OCI-LY1 (cell line): ENCODE data around the gene DCAF7.

Source experiments
- H2AFZ ChIP-seq: fragments of 200-600 bp; sonication (generic), shearing (Covaris generic); 2 replicates; pipeline ENCODE4 v1.6.0; 2014; ENCODE audit warnings: antibody characterized with exemption, mild to moderate bottlenecking, low read length
- H3F3A ChIP-seq: fragments of 200-600 bp; sonication (generic), shearing (Covaris generic); 2 replicates; pipeline ENCODE4 v1.6.0; 2014; ENCODE audit warnings: mild to moderate bottlenecking, antibody characterized with exemption, low read length, moderate library complexity; ENCODE audit not compliant: insufficient read depth
- H3K27ac ChIP-seq: fragments of 200-600 bp; sonication (generic); 2 replicates; pipeline ENCODE4 v1.5.1; 2014; ENCODE audit warnings: low read length, mixed run types, mild to moderate bottlenecking, low read depth; ENCODE audit not compliant: poor library complexity, severe bottlenecking
- H3K27me3 ChIP-seq: fragments of 200-600 bp; sonication (generic); 2 replicates; pipeline ENCODE4 v1.6.0; 2014; ENCODE audit warnings: antibody characterized with exemption, mild to moderate bottlenecking, low read length, moderate library complexity; ENCODE audit not compliant: insufficient read depth
- H3K36me3 ChIP-seq: fragments of 200-600 bp; sonication (generic); 2 replicates; pipeline ENCODE4 v1.6.1; 2014; ENCODE audit warnings: mild to moderate bottlenecking, antibody characterized with exemption, low read length, moderate library complexity, mixed read lengths; ENCODE audit not compliant: insufficient read depth
- H3K4me1 ChIP-seq: fragments of 200-600 bp; sonication (generic); 2 replicates; pipeline ENCODE4 v1.5.1; 2014; ENCODE audit warnings: mild to moderate bottlenecking, low read length, moderate library complexity; ENCODE audit not compliant: insufficient read depth, severe bottlenecking
- H3K4me2 ChIP-seq: fragments of 200-600 bp; sonication (generic), shearing (Covaris generic); 2 replicates; pipeline ENCODE4 v1.6.1; 2014; ENCODE audit warnings: low read length
- H3K4me3 ChIP-seq: fragments of 200-600 bp; sonication (generic); 2 replicates; pipeline ENCODE4 v1.5.1; 2014; ENCODE audit warnings: low read length, low read depth, mild to moderate bottlenecking, mixed read lengths; ENCODE audit not compliant: poor library complexity, severe bottlenecking
- H3K79me2 ChIP-seq: fragments of 200-600 bp; shearing (Covaris generic); 2 replicates; pipeline ENCODE4 v1.6.1; 2016; ENCODE audit warnings: mixed run types, low read length, mixed read lengths; ENCODE audit not compliant: insufficient read depth
- H3K9ac ChIP-seq: fragments of 200-600 bp; sonication (generic), shearing (Covaris generic); 2 replicates; pipeline ENCODE4 v1.6.1; 2014; ENCODE audit warnings: mild to moderate bottlenecking, low read length, mixed read lengths
- H3K9me2 ChIP-seq: fragments of 200-600 bp; sonication (generic), shearing (Covaris generic); 2 replicates; pipeline ENCODE4 v1.6.1; 2014; ENCODE audit warnings: low read depth, mild to moderate bottlenecking, low read length, mixed read lengths
- H3K9me3 ChIP-seq: fragments of 200-600 bp; shearing (Covaris generic); 2 replicates; pipeline ENCODE4 v1.6.1; 2014; ENCODE audit warnings: low read length, mixed read lengths
- H4K20me1 ChIP-seq: fragments of 200-600 bp; sonication (generic), shearing (Covaris generic); 2 replicates; pipeline ENCODE4 v1.6.0; 2016; ENCODE audit warnings: mild to moderate bottlenecking, low read length; ENCODE audit not compliant: insufficient read depth
- CTCF ChIP-seq: fragments of 200-600 bp; sonication (generic), shearing (Covaris generic); IDR thresholded peaks from 2 replicates; pipeline ENCODE4 v1.5.1; 2017; ENCODE audit warnings: mild to moderate bottlenecking, antibody characterized with exemption, low read length, moderate library complexity, mixed read lengths
- EZH2 ChIP-seq: fragments of 200-600 bp; sonication (generic), shearing (Covaris generic); IDR thresholded peaks from 2 replicates; pipeline ENCODE4 v1.8.0; 2017; ENCODE audit warnings: borderline replicate concordance, mixed run types, mild to moderate bottlenecking, antibody characterized with exemption, low read length, moderate library complexity, mixed read lengths

The DCAF7 gene

DNA sequence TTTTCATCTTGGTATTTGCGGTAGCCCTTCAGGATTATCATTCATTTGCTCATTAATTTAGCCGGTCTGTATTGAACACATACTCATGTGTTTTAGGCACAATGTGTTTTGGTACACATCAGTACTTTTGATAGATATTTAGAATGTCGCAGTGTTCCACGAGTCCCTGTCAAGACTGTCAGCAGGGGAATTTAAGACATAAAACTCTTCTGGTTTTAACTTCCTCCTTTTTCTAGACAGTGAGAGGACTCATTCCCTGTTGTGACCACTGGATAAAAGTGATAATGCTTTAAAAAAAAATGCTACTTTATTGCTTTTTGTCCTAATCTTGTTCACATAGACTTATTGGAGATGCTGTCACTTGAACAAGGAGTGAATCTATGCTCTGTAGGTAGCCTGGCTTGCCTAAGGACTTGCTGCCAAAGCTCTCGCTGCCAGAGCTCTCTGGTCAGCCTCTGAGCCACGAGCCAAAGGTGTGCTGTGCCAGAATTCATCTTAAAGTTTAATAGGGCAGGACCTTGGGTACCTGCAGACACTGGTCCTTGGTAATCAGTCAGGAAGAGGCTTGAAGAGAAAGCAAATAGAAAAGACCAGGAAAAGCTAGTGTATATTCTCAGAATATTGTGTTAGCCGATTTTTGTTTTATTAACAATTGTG, 5.4 kb downstream of the DCAF7 start:
- peaks cover 3% of the 10 kb centered on the region; the same call in 1 of the 2 replicates for H4K20me1 ChIP-seq
- H3K36me3 ChIP-seq: peaks cover 21% of the 10 kb centered on the region
- H3F3A ChIP-seq: no peaks in the 10 kb centered on the region
- H3K4me2 ChIP-seq: no peak overlapping the region
- no peaks in the 10 kb centered on the region for H3K9me3 ChIP-seq
- TF ChIP-seq CTCF (no peak), EZH2 (no peak)
- peaks cover 94% of the 10 kb centered on the region for H3K79me2 ChIP-seq
- no peak overlapping the region for H2AFZ ChIP-seq
- no peak overlapping the region for H3K27ac ChIP-seq
- H3K27me3 ChIP-seq: no peaks in the 10 kb centered on the region
- H3K4me3 ChIP-seq: no peak overlapping the region
- no peaks in the 10 kb centered on the region for H3K9me2 ChIP-seq
- H3K9ac ChIP-seq: no peak overlapping the region
- H3K4me1 ChIP-seq: peaks cover 37% of the 10 kb centered on the region

GRCh38 chr17:63557416-63557815, 7.1 kb downstream of the DCAF7 start:
- H3K9me3 ChIP-seq: no peaks in the 10 kb centered on the region
- TF ChIP-seq EZH2 (no peak), CTCF (no peak)
- H3K36me3 ChIP-seq: peaks cover 21% of the 10 kb centered on the region
- no peaks in the 10 kb centered on the region for H3K9me2 ChIP-seq
- no peaks in the 10 kb centered on the region for H3K27me3 ChIP-seq
- H4K20me1 ChIP-seq: peaks cover 3% of the 10 kb centered on the region; the same call in 1 of the 2 replicates
- H3F3A ChIP-seq: no peaks in the 10 kb centered on the region
- no peak overlapping the region for H3K9ac ChIP-seq
- H3K4me1 ChIP-seq: peaks cover 32% of the 10 kb centered on the region
- H3K79me2 ChIP-seq: peaks cover 93% of the 10 kb centered on the region
- H3K27ac ChIP-seq: no peak overlapping the region
- H2AFZ ChIP-seq: no peak overlapping the region
- no peak overlapping the region for H3K4me3 ChIP-seq
- no peak overlapping the region for H3K4me2 ChIP-seq

DNA sequence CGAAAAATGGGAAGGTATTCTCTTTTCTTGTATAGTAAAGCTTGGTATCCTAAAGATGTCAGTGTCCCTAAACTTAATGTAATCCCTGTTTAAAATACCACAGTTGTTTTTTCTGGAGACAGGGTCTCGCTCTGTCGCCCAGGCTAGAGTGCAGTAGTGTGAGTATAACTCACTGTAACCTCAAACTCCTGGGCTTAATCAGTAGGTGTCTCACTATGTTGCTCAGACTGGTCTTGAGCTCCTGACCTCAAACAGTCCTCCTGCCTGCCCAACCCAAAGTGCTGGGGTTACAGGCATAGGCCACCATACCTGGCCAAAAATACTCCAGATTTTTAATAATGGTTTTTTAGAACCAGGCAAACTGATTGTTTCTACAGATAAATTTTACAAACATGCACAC, 8.2 kb downstream of the DCAF7 start:
- H3K4me2 ChIP-seq: no peak overlapping the region
- H4K20me1 ChIP-seq: peaks cover 3% of the 10 kb centered on the region; the same call in 1 of the 2 replicates
- H3K9ac ChIP-seq: no peak overlapping the region
- no peak overlapping the region for H2AFZ ChIP-seq
- H3K4me3 ChIP-seq: no peak overlapping the region
- peaks cover 21% of the 10 kb centered on the region for H3K4me1 ChIP-seq
- TF ChIP-seq CTCF (no peak), EZH2 (no peak)
- peaks cover 91% of the 10 kb centered on the region for H3K79me2 ChIP-seq
- H3F3A ChIP-seq: no peaks in the 10 kb centered on the region
- H3K27me3 ChIP-seq: no peaks in the 10 kb centered on the region
- no peaks in the 10 kb centered on the region for H3K9me3 ChIP-seq
- H3K36me3 ChIP-seq: peaks cover 18% of the 10 kb centered on the region
- no peak overlapping the region for H3K27ac ChIP-seq
- no peaks in the 10 kb centered on the region for H3K9me2 ChIP-seq
